ENCODE results near the gene CEACAM8.
"Not testable (repeated sequence)": the region's sequence is repeated elsewhere in the genome, so short reads cannot be mapped to it uniquely, and the experiment has no call there.

The CEACAM8 gene

DNA sequence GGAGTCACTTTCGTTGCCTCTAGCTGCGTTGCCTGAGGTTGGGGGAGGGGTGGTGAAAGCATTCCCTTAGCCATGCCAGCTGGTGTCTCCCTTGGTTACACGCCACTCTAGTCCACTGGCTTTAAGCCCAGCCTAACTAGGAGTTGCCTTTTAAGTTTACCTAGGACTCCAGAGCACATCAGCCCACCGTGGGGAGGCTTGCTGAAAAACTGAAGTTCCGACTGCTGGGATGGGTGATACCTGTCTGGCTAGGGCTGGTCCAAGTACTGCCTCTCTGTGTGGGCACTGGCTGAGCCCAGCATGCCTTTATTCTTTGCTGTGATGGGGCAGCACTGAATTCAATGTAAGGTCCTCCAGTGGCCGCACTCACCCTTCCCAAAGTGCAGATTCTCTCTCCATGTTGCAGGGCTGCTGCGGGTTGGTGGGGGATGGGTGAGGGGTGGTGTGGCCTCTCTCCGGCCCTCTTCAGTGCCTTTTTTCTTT lies 54.6 kb downstream of the CEACAM8 start:
- DNase-seq: no peak

DNA sequence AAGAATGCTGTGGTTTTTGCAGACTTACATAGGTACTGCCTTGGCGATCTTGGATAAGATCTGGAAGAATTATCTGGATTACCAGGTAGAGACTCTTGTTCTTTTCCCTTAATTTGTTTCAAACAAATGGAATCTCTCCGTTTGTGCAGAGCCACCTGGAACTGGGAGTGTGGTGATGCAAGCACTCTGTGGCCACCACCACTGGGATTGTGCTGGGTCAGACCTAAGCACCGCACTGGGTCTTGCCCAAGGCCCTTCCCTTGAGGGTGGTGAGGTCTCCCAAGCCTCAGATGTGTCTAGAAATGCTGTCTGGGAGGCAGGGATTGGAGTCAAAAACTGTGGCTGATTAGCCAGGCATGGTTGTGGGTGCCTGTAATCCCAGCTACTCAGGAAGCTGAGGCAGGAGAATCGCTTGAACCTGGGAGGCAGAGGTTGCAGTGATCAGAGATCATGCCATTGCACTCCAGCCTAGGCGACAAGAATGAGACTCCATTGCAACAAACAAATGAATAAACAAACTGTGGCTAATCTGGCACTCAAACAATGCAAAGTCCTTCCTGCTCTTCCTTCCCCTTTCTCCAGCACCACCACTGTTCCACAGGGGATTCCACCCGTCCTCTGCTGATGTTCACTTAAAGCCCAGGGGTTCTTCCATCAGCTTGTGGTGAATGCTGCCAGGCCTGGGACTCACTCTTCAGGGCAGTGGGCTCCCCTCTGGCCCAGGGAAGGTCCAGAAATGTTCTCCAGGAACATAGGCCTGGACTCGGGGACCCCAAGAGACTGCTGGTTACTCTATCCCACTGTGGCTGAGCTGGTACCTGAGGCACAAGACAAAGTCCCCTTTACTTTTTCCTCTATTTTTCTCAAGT lies 55.6 kb downstream of the CEACAM8 start:
- no peak for DNase-seq

DNA sequence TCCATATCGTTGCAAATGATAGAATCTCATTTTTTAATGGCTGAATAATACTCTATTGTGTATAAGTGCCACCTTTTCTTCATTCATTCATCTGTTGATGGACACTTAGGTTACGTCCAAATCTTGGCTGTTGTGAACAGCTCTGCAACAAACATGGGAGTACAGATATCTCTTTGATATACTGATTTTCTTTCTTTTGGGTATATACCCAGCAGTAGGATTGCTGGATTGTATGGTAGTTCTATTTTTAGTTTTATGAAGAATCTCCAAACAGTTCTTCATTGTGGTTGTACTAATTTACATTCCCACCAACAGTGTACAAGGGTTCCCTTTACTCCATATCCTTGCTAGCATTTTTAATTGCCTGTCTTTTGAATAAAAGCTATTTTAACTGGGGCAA lies 59.4 kb downstream of the CEACAM8 start:
- DNase-seq: not testable (repeated sequence)

DNA sequence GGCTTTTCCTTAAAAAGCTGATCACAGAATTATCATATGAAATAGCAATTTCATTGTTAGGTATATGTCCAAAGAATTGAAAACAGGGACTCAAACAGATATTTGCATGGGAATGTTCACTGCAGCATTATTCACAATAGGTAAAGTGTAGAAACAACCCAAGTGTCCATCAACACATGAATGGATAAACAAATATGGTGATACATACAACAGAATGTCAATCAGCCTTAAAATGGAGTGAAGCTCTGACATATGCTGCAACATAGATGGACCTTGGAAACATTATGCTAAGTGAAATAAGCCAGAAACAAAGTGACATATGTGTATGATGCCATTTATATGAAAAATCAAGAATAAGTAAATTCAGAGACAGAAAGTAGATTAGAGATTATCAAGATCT lies 60.3 kb downstream of the CEACAM8 start:
- DNase-seq: no peak

DNA sequence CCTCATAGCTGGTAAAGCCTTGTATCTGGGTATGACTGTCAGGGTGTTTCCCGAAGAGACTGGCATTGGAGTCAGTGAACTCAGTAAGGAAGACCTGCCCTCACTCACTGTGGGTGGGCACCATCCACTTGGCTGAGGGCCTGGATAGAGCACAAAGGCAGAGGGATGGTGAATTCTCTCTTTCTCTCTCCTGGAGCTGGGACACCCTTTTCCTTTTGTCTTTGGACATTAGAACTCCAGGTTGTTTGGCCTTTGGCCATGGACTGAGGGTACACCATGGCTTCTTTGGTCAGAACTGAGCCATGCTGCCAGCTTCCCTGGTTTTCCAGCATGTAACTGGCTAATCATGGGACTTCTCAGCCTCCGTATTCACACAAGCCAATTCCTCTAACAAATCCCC lies 61.8 kb downstream of the CEACAM8 start:
- no peak for DNase-seq

DNA sequence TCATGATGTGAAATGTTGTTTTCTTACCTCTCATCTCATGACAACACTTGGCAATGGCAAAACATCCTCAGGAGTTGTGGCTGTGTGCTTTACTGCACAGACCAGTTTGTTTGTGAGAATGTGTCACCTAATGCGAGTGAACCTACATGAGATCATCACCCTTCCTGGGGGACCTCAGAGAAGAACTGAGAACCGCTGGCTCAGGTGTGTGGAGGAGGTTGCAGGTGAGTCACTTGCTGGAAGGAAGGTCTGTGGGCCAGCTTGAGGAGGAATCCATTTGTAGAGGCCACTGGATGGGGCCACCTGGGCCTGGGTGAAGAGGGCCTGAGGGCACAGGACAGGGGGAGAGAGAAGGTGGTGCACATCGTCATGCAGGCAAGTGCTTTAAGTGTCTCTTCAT lies 63.4 kb downstream of the CEACAM8 start:
- DNase-seq: no peak

Data from cerebellar nuclear complex (tissue), 1 donor.